ENCODE results near the gene MEIKIN.

DNA sequence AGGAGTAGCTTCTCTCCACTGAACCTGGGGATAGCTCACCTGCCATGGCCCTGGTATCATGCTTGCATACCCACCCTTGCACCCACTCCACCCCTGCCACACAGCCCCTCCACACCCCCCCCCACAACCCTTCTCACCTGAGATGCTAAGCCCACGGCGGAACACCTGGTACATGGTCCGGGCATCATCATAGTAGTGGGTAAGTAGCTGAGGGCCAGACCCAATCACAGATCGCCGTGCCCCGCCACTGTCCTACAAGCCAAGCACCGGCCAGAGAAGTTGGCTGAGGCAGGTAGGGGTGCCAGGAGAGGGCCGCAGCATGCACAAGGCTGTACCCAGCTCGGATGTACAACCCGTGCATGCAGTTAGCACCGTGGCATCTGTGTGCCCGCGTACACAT is 45.3 kb upstream of the MEIKIN start:
- TF ChIP-seq, protein P1, sequence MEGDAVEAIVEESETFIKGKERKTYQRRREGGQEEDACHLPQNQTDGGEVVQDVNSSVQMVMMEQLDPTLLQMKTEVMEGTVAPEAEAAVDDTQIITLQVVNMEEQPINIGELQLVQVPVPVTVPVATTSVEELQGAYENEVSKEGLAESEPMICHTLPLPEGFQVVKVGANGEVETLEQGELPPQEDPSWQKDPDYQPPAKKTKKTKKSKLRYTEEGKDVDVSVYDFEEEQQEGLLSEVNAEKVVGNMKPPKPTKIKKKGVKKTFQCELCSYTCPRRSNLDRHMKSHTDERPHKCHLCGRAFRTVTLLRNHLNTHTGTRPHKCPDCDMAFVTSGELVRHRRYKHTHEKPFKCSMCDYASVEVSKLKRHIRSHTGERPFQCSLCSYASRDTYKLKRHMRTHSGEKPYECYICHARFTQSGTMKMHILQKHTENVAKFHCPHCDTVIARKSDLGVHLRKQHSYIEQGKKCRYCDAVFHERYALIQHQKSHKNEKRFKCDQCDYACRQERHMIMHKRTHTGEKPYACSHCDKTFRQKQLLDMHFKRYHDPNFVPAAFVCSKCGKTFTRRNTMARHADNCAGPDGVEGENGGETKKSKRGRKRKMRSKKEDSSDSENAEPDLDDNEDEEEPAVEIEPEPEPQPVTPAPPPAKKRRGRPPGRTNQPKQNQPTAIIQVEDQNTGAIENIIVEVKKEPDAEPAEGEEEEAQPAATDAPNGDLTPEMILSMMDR (IDR thresholded peaks at IDR 0.05) = no peak
- no peak for TF ChIP-seq POLR2A (IDR thresholded peaks at IDR 0.05)

All from uterus (tissue), 2 donors.